HepG2 (cell line): ENCODE results near the gene EBP. TPM values are rescaled to one million over a fixed set of nuclear protein-coding genes. Genes with fewer than 3 reads are reported as not detected.

Source experiments
- AGO2 ChIP-seq: fragments of 200-400 bp; formaldehyde crosslinking; optimal IDR thresholded peaks from 2 replicates; pipeline ENCODE3; 2017; ENCODE audit warnings: mild to moderate bottlenecking, low read depth, low read length, moderate library complexity
- ATF7 ChIP-seq, 2 experiments: fragments of 450-650 bp in 1 of 2; sonication (generic) in 1 of 2; formaldehyde crosslinking in 1 of 2; IDR thresholded peaks; 2 replicates each; pipeline versions ENCODE4 v1.4.0 to v1.6.1; 2016 to 2020; ENCODE audit warnings: antibody characterized with exemption in 1 of 2, mild to moderate bottlenecking in 1 of 2, missing genetic modification reagents in 1 of 2
- BRD4 ChIP-seq: sonication (generic); formaldehyde crosslinking; IDR thresholded peaks from 2 replicates; pipeline ENCODE4 v1.4.0; 2020; ENCODE audit warnings: missing genetic modification reagents
- DBP ChIP-seq: sonication (generic); formaldehyde crosslinking; IDR thresholded peaks from 2 replicates; pipeline ENCODE4 v1.4.0; 2020; ENCODE audit warnings: missing genetic modification reagents; ENCODE audit errors: not compliant biosample characterization
- HOXA3 ChIP-seq: sonication (generic); formaldehyde crosslinking; IDR thresholded peaks from 2 replicates; pipeline ENCODE4 v1.5.0; 2020; ENCODE audit warnings: missing genetic modification reagents
- MED1 ChIP-seq: sonication (generic); formaldehyde crosslinking; IDR thresholded peaks from 2 replicates; pipeline ENCODE4 v1.4.0; 2020; ENCODE audit warnings: missing genetic modification reagents
- MNT ChIP-seq: fragments of 450-650 bp; IDR thresholded peaks from 2 replicates; pipeline ENCODE4 v1.6.1; 2016
- MXD3 ChIP-seq: IDR thresholded peaks from 2 replicates; pipeline ENCODE4 v1.6.1; 2016; ENCODE audit warnings: mild to moderate bottlenecking, missing biosample characterization, missing genetic modification reagents
- MXI1 ChIP-seq: IDR thresholded peaks from 3 replicates; pipeline ENCODE4 v1.6.1; 2012; ENCODE audit warnings: low read depth, low read length, inconsistent platforms, borderline replicate concordance
- MYPOP ChIP-seq: sonication (generic); formaldehyde crosslinking; IDR thresholded peaks from 2 replicates; pipeline ENCODE4 v1.8.1; 2023; ENCODE audit warnings: mild to moderate bottlenecking, moderate library complexity, missing genetic modification reagents
- NFYC ChIP-seq: IDR thresholded peaks from 2 replicates; pipeline ENCODE4 v1.6.1; 2016; ENCODE audit warnings: missing genetic modification reagents, missing compliant biosample characterization
- SIN3A ChIP-seq: IDR thresholded peaks from 2 replicates; pipeline ENCODE4 v1.6.1; 2011; ENCODE audit warnings: low read depth, mild to moderate bottlenecking, control low read depth, low read length, borderline replicate concordance
- SRY ChIP-seq: sonication (generic); formaldehyde crosslinking; IDR thresholded peaks from 2 replicates; pipeline ENCODE4 v1.8.0; 2022; ENCODE audit warnings: mild to moderate bottlenecking, missing genetic modification reagents
- STAT5B ChIP-seq: sonication (generic); formaldehyde crosslinking; IDR thresholded peaks from 2 replicates; pipeline ENCODE4 v1.4.0; 2020; ENCODE audit warnings: missing genetic modification reagents
- TAF1 ChIP-seq: sonication (generic); formaldehyde crosslinking; IDR thresholded peaks from 2 replicates; pipeline ENCODE4 v1.4.0; 2020; ENCODE audit warnings: missing genetic modification reagents
- TFE3 ChIP-seq: IDR thresholded peaks from 2 replicates; pipeline ENCODE4 v1.6.1; 2016
- TGIF2 ChIP-seq: IDR thresholded peaks from 2 replicates; pipeline ENCODE4 v1.6.1; 2016; ENCODE audit warnings: control low read depth, missing compliant biosample characterization
- THAP9 ChIP-seq: sonication (generic); formaldehyde crosslinking; IDR thresholded peaks from 2 replicates; pipeline ENCODE4; 2020; ENCODE audit warnings: missing genetic modification reagents, mild to moderate bottlenecking, borderline replicate concordance
- ZFP90 ChIP-seq: sonication (generic); formaldehyde crosslinking; IDR thresholded peaks from 2 replicates; pipeline ENCODE4 v1.8.0; 2022; ENCODE audit warnings: missing genetic modification reagents, mild to moderate bottlenecking, inconsistent platforms, borderline replicate concordance
- polyA plus RNA-seq, 8 experiments: library from polyadenylated mRNA; depleted of rRNA in 3 of 8; stranded (reverse) in 7 of 8; unstranded in 1 of 8; fragments of >200 nt; fragmentation: Illumina TruSeq in 4 of 8; extraction: Trizol in 4 of 8; gene quantifications; 2 replicates each; pipeline versions ENCODE4 v1.2.1 to v1.2.3, GENCODE V29; 2011 to 2016; ENCODE audit warnings: low read depth in 4 of 8, missing spikeins in 1 of 8, mixed read lengths in 1 of 8; ENCODE audit not compliant: insufficient read depth in 1 of 8
- total RNA-seq, 5 experiments: library from RNA; depleted of rRNA; stranded (reverse); fragments of >200 nt; fragmentation: Illumina TruSeq; extraction: Trizol; gene quantifications; 2 replicates each; pipeline ENCODE4 v1.2.3, GENCODE V29; 2016; ENCODE audit warnings: low read depth in 1 of 5

The EBP gene
- total and polyA plus RNA-seq, 2 of the 13 experiments (the other 11 are each of a cell fraction or from before 2014, with no cell fraction given), result 106 to 260 TPM

GRCh38 chrX:48574270-48575266 is 53.0 kb downstream of the EBP start, which contains the start of gene RBM3 (continued):
- peak; percentile 32; the same call in 1 of the 2 replicates for TF ChIP-seq MYPOP (CRISPR knock-in tag)
- TF ChIP-seq BRD4 (CRISPR knock-in tag), result peak; percentile 59; the same call in 1 of the 2 replicates
- peak; percentile 85; the same call in 1 of the 2 replicates for TF ChIP-seq THAP9 (CRISPR knock-in tag)
- TF ChIP-seq NFYC (CRISPR knock-in tag), result peak; percentile 82
- TF ChIP-seq TGIF2 (CRISPR knock-in tag), result 0 out of 2 replicates have a peak, but pooled peaks have one; percentile 11
- TF ChIP-seq STAT5B (CRISPR knock-in tag), result no peak
- TF ChIP-seq MNT, result peak; percentile 77
- peak; percentile 64; the same call in 1 of the 2 replicates for TF ChIP-seq TAF1 (CRISPR knock-in tag)
- peak; percentile 63; the same call in 1 of the 2 replicates for TF ChIP-seq SRY (CRISPR knock-in tag)
- peak; percentile 98 for TF ChIP-seq AGO2
- peak; percentile 61 for TF ChIP-seq HOXA3 (CRISPR knock-in tag)
- peak; percentile 54; the same call in 1 of the 2 replicates for TF ChIP-seq ZFP90 (CRISPR knock-in tag)
- TF ChIP-seq TFE3 (CRISPR knock-in tag), result 0 out of 2 replicates have a peak, but pooled peaks have one; percentile 20
- TF ChIP-seq SIN3A, result peak; percentile 83; the same call in 1 of the 2 replicates
- TF ChIP-seq MED1 (CRISPR knock-in tag), result no peak
- TF ChIP-seq MXI1, result peak; percentile 61; the same call in 1 of the 3 replicates
- TF ChIP-seq MXD3, result 0 out of 2 replicates have a peak, but pooled peaks have one; percentile 25
- TF ChIP-seq ATF7 (IDR thresholded peaks at IDR 0.05), result no peak
- no peak for TF ChIP-seq ATF7 (CRISPR knock-in tag; IDR thresholded peaks at IDR 0.05)
- TF ChIP-seq DBP (CRISPR knock-in tag), result no peak
